GM21576 (cell line): ENCODE measurements around the gene TRIM42.

ENCODE experiments used
- ATAC-seq: cut with Tn5 transposase; IDR thresholded peaks from one replicate; pipeline ENCODE4 v1.9.1; 2021; ENCODE audit warnings: mild to moderate bottlenecking, moderate library complexity; ENCODE audit not compliant: unreplicated experiment

The TRIM42 gene

DNA sequence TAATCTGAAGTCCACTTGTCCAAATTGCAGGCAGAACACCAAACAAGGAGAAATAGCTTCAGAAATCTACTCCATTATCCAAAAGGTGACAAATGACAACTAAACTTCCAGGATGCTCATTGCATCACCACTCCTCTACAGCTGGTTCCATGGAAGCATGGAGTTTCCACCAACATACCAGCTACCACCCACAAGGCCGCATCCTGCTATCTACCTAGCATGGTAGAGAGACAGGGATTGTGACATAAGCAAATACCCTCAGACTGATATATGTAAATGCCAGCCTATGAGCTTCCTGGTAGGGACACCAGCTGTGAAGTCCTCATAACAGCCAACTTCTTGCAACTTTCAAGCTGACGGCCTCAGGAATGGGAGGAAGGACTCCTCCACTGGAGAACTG is at the start of gene TRIM42:
TRIM42 (plus strand) TSS at position 301 of the 400 bp plus-strand sequence. CDS start 166 bp downstream, outside the sequence.
- no peak for ATAC-seq

DNA sequence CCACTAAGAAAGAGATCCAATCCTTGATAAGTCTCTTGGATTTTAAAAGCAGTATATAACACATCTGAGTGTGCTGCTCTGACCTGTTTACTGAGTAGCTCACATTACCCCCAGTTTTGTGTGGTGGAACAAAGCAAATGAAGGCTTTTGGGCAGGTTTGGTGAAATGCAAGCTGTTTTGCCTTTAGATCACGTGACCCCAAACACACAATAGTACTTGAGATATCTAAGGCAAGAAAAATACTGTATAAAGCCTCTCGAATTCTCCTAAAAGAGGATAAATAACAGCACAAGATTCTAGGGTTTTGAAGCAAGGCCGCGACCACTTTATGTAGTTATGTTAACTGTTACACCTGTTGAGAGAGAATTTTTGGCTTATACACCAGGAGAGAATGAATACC is 49.3 kb upstream of the TRIM42 start:
- ATAC-seq, result no peak

DNA sequence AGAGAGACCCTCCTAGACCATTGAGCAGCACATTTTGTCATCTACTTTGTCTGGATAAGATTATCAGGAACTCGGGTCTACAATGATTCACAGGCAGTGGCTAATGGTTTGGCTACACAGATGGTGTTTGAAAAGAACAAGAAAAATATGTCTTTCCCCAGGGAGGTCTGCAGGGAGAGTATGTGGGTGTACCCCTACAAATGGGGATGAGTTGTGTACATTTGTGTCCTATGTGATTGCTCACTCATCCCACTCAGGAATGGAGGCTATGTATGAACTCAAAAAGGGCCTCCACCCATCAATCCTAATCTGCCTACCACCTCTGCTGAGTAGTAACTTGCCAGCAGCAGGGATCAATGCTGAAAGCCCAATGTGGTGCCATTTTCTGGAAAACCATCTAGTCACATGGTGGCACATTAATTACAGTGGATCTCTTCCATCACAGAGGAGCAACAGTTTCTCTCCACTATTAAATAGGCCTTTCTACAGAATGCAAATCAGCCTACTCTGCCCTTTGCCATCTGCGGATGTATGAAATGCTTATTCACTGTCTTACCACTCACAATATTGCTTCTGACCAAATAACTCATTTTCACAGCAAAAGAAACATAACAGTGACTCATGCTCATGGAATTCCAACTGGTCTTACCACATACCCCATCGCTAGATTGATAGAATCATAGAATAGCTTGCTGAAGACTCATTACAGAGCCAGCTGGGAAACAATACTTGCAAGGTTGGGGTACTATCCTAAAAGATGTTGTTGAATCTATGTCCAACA is 48.3 kb upstream of the TRIM42 start:
- ATAC-seq, result no peak

DNA sequence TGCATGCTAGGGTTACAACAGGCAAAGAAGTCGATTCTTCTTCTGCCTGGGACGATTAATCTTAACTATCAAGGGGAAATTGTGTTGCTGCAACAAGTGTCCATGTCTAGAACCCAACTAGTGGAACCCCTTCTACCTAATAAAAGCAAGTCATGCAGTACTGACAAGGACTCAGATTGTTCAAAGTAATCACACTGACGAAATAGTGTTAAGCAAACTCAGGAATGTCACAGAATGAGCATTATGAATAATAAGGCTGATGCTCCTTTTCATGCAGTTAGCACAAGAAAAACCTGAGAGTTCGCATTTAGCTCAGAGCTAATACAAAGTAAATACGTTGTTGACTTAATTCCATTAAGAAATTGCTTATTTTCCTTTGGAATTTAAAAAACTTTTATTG is 47.5 kb upstream of the TRIM42 start:
- no peak for ATAC-seq

DNA sequence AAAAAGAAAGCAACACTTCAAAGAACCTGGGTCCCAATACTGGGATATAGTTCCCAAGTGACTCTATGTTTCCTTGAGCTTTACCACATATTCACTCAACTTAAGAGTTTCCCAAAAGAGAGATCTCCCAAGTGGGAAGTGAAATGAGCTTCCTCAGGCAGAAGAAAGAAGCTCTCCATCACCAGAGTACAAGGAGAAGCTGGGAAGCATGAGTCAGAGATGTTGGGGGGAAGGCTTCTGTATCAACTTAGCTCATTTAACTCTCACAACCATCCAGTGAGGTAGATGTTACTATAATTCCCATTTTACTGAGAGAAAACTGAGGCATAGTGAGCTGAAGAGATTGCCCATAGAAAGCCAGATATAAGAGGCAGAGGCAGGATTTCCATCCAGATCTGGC is 47.0 kb upstream of the TRIM42 start:
- ATAC-seq, result no peak

DNA sequence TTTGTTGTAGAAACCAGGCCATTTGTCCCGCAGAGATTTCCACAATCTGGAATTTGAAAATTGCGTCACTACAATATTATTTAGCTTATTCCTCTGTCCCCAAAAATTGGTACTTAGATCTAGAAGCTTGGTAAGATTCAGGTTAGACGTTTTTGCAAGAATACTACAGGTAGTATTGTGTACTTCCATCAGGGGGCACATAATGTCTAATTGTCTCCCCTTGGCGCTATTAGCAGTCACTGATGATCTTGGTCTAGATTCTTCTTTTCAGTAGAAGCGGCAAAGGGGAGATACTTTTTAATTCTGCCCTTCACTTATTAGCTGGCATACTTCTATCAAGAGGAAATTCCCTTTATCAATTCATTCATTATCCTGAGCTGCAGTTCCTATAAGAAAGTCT is 42.6 kb upstream of the TRIM42 start:
- no peak for ATAC-seq

DNA sequence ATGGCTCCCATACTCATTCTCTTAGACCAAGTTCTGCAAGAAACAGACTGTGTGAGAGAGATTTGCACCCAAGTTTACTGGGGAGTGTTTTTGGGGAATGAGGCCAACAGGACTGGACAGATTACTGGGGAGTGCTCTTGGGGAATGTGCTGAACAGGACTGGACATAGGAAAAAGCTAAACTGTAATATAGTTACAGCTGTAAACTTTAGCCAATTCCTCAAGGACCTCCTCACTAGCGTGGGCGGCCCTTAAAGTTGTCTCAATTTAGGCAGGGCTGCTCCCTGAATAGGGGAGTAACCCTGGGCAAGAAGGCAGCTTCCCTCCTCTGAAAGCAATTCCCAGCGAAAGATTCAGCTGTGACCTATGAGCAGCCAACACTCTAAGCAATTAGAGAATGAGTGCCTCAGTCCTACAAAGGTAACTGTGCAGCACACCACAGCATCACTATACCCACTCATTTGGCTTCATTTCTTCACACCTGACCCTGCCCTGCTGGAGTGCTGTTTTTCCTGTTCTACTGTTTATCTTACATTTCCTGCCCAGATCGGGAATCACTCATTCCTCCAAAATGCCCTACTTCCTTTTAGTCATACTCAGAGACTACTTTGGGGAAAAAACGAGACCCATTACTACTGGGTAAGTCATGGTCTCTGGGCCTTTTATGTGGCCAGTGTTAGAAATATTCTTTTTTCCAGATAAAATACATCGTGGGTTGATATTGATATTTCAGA is 41.3 kb upstream of the TRIM42 start:
- no peak for ATAC-seq

DNA sequence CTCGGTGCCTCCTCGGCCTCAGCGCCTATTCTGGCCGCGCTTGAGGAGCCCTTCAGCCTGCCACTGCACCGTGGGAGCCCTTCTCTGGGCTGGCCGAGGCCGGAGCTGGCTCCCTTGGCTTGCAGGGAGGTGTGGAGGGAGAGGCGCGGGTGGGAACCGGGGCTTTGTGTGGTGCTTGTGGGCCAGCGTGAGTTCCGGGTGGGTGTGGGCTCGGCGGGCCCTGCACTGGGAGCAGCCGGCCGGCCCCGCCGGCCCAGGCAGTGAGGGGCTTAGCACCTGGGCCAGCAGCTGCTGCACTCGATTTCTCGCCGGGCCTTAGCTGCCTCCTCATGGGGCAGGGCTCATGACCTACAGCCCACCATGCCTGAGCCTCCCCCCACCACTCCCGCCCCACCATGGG is 26.6 kb upstream of the TRIM42 start:
- no peak for ATAC-seq

DNA sequence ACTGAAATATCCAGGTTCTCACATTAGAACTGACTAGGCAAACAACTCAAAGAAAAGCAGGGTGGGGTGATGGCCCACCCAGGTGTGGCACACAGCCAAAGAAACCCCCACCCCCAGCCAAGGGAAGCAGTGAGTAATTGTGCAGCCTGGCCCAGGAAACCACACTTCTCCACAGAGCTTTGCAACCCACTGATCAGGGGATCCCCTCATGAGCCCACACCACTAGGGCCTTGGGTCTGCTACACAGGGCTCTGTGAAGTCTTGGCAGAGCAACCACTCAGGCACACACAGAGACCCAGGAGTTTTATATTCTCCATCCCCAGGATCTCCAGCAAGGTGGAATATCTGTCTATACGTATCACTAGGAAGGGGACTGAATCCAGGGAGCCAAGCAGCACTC is 22.2 kb upstream of the TRIM42 start:
- no peak for ATAC-seq

DNA sequence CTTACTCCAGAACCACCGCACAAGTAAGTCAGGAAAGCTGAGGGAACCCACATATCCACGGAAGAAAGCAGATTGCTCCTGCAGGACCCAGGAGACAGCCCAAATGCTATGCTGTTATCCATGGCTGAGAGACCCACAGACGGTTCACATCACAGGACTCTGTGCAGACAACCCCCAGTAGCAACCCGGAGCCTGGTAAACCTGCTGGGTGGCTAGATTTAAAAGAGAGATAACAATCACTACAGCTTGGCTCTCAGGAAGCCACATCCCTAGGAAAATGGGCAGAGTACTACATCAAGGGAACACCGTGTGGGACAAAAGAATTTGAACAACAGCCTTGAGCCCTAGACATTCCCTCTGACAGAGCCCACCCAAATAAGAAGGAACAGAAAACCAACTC is 13.8 kb upstream of the TRIM42 start:
- no peak for ATAC-seq

DNA sequence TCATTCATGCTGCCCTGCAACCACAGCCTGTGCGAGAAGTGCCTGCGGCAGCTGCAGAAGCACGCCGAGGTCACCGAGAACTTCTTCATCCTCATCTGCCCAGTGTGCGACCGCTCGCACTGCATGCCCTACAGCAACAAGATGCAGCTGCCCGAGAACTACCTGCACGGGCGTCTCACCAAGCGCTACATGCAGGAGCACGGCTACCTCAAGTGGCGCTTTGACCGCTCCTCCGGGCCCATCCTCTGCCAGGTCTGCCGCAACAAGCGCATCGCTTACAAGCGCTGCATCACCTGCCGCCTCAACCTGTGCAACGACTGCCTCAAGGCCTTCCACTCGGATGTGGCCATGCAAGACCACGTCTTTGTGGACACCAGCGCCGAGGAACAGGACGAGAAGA is 4.7 kb downstream of the TRIM42 start:
- no peak for ATAC-seq

DNA sequence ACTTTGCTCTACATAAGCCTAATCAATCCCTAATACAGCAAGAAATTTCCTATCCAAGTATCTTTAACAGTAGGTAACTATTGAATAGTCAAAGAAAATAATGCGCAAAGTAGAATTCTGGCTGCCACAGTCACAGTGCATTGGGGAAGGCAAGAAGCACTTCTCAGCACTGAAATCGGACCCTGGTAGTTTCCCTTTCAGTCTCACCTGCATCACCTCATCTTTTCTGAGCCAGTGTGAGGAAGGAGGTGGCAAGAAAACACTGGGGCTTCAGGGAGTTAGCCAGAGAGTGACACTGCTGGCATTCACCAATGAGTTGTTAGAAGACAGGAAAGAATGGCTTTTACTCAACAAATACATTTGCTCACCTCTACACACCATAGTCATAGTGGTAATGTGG is 8.3 kb downstream of the TRIM42 start:
- no peak for ATAC-seq

DNA sequence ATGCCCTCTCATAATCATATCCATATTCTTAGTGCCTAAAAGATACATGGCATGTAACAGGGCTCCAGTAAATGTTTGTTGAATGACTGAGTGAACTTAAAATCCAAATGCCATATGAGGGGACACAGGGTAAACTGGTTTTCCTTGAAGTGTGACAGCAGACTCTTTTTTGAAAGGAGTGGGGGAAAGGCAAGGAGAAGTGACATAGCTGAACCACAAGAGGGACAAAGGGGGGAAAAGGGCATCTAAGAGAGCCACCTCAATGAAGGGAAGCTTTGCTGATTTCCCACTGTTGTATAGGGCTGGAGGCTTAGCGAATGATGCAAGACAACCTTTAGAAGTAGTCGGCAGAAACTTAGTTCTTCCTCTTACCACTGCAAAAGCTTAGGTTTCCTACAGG is 9.1 kb downstream of the TRIM42 start:
- ATAC-seq, result no peak

DNA sequence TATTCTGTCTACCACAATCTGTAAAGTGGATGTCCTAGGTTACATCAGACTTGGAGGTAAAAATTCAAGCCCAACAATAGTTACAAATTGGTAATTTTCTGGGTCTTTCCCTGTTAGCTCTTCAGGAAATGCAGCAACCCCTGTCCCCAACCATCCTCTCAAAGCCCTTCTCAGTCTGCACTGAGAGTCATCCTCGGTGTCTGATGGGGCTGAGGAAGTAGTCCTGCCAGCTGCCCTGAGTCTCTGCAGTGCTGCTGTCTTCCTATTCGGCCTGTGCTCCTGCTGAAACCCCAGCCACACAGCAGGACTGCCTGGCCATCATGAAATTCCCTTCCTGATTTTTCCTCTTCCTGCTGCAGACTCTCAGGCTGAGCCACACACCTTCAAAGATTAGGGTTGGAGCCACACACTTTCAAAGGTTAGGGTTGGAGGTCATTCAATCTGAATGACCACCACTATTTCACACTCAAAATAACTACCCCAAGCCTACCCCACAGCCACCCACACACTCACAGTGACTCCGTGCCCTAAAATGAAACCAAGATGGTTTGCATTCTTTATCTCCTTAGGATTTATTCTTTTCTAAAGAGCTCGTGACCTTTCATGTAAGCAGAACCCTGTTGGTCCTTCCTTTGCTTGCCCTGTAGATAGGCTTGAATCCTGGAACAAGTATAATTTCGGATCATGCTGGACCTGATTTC is 17.6 kb downstream of the TRIM42 start:
- ATAC-seq, result no peak

DNA sequence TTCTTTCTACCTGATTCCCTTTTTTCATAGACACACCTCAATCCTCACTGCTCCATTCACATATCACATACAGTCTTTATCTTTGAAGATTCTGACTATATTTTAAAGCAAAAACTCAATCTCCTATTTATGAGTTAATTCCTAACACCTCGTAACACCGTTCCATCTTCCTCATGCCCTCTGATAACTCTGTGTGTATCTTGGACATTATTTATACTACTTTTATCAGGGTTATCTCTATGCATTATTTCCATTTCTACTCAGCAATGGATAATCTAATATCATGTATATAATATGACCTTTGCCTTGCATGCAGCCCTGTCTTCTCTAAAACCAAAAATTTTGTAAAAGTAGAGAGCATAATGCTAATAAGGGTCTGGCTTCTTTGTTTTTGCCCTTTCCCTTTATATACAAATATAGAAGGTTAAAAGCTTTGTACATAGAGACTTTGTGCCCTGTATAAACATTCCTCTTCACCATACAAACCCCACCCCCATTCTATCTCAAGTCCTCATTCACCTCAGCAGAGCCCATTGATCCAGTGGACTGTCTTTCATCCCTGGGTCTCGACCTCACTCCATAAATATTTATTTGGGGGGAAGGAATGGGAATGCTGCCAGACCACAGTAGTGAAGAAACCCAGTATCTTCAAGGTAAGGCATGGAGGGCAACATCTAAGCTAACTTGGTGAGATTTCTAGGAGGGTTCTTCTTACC is 21.8 kb downstream of the TRIM42 start:
- no peak for ATAC-seq

DNA sequence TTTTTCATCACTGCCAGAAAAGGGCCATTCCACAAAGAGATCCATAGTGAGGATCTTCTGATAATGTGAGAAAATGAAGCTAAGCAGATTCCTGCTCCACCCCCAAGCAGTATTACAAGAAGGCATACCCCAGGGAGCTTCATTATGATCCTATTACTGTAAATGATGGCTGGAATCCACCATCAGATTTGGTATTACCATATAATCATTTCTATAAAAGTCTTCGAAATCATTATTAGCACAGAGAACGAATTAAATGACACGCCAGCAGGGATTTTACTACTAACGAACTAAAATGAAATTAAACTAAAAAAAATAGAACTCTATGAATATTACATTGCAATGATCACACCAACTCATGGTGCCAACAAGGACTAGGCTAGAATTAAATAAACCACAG is 24.4 kb downstream of the TRIM42 start:
- ATAC-seq, result no peak

DNA sequence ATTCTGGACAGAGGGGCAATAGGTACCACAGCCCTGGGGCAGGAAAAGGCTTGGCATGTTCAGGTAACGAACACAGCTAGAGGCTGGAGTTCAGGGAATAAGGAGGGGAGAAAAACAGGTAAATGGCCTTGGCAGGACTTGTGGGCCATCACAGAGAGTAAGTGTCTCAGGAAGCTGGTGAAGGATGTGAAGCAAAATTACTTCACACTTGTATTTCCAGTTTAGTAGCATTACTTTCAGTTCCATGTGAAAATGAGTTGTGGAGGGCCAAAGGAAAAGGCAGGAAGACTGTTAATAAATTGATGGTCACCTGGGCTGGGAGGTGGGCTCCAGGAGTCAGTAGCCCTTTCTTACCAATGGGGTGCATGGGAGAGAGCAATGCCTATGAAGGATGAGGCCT is 25.6 kb downstream of the TRIM42 start:
- no peak for ATAC-seq

DNA sequence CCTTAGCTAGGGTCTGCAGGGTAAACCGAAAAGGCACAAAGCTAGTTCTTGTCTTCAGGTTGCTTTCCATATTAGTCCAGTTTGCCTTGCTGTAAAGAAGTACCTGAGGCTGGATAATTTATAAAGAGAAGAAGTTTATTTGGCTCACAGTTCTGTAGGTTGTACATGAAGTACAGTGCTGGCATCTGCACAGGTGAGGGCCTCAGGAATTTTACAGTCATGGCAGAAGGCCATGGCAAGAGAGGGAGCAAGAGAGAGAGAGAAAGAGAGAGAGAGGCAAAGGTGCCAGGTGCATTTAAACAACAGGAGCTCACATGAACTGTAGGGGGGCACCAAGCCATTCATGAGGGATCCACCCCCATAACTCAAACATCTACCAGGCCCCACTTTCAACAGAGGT is 26.9 kb downstream of the TRIM42 start:
- ATAC-seq, result no peak

DNA sequence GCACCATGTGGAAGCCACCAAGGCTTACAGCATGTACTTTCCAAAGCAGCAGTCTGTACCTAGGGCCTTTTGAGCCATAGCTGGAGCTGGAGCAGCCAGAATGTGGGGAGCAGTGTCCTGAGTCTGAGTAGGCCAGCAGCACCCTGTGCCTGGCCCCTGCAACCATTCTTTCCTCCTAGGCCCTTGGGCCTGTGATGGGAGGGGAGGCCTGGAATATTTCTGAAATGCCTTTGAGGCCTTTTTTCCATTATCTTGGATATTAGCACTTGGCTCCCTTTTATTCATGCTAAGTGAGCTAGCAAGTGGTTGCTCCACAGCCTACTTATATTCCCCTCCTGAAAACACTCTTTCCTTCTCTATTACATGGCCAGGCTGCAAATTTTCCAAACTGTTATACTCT is 28.1 kb downstream of the TRIM42 start:
- no peak for ATAC-seq

DNA sequence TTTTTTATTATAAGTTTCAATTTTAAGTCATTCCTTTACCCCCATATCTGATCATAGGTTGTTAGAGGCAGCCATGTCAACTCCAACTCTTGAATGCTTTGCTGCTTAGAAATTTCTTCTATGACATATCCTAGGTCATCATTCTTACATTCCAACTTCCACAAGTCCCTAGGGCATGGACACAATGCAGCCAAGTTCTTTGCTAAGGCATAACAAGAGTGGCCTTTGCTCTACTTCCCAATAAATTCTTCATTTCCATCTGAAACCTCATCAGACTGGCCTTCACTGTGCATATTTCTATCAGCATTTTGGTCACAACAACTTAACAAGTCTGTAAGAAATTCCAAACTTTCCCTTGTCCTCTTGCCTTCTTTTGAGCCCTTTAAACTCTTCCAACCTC is 28.5 kb downstream of the TRIM42 start:
- ATAC-seq, result no peak

DNA sequence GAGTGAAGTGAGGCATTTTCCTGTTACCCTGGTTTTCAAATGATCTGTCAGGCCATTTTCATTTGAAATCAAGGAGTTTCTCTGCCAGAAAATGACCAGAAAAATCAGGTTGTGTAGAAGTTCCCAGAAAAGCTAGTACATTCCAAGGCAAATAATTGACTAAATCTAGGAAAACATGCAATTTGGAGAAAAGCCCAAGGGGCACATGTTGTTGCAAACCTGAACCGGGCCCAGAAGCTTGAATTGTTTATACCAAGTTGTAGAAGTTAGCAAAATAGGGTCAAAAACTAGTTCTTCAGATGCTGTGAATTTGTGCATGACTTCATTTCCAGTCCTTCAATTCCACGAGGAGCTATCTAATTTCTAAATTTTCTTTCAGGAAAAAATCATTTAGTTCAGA is 31.0 kb downstream of the TRIM42 start:
- ATAC-seq, result no peak
